GM19193 (cell line): Measurements from ENCODE around the gene MCTS1.

ENCODE experiments used
- POLR2A ChIP-seq: IDR thresholded peaks from 4 replicates; pipeline ENCODE4 v1.6.1; 2011; ENCODE audit not compliant: insufficient read depth, insufficient read length; ENCODE audit errors: extremely low read depth

Gene MCTS1, protein sequence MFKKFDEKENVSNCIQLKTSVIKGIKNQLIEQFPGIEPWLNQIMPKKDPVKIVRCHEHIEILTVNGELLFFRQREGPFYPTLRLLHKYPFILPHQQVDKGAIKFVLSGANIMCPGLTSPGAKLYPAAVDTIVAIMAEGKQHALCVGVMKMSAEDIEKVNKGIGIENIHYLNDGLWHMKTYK

DNA sequence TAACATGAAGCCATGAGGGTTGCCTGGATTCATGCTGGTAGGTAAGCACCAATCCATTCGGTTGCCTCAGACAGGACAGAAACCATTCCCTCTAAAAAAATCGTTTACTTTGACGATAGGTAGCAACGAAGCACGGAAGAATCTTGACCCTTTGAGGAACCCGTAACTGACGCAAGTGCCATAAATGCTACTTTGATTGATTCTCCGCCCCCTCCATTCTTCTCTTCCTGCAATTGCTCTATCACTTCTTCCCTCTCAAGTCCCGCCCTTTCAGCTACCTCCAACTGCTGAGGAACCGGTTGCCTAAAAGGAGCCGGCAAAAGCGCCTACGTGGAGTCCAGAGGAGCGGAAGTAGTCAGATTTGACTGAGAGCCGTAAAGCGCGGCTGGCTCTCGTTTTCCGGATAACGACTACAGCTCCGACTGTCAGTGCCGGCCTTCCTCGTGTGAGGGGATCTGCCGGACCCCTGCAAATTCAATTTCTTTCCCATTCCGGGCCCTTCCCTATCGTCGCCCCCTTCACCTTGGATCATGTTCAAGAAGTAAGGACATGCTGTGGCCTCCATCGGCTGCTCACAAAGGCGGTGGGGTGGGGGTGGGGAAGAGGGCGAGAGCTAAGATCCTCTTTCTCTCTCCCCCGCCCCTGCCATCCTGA lies at the start of gene MCTS1:
Gene MCTS1, plus strand, starts transcription at position 395 of the 654 bp plus-strand sequence. Its CDS starts 136 bp downstream, at position 531.
- peak; percentile 58 for TF ChIP-seq POLR2A

DNA sequence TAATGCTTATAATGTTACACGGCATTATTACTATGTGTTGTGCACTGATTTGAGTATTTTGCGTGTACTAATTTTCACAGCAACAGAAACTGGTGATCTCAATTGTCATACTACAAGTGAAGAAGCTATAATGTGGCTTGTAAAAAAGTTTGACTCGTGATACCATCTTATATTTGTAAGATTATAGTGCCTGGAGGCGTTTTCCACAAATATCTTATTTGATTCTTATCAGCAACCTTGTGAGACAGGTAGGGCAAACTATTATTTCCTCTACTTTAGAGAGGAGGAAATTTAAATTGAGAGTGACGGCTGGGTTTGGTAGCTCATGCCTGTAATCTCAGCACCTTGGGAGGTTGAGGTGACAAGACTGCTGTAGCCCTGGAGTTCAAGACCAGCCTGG lies 47.6 kb upstream of the MCTS1 start:
- no peak for TF ChIP-seq POLR2A

DNA sequence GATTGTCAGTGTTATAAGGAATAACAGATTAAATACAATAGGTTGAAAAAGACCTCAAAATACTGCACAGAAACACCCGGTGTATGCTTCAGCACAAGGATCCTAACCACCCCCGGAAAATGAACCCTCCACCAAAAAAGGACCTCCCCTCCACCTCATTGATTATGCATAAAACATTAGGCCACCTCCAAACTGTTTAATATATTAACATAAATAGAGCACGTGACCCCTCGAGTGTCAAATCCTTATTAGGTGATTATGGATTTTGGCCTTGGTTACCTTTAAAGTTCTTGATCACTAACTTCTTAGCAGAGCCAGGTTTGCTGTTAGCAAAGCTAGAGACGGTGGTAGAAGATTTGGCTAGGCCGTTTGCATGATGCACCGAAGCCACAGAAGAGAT lies 44.1 kb upstream of the MCTS1 start:
- no peak for TF ChIP-seq POLR2A

DNA sequence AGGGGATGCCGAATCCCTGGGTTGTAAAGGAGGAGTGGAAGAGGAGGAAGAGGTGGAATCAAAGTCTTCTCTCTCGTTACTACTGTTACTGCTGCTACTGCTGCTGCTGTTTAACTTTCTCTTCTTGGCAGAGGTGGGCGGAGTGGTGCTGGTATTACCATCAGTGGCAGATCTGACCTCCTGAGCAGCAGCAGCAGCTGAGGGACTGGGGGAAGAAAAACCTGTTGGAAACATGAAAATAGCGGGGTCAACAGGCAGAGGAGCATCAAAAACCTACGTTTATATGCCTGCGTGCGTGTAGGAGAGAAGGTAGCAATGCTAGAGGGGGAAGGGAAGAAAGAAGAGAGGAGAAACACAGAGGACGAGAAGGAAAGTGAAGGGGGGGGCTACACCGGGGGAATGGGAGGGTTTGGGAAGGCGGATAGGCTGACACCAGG lies 43.5 kb upstream of the MCTS1 start:
- TF ChIP-seq POLR2A, result no peak

DNA sequence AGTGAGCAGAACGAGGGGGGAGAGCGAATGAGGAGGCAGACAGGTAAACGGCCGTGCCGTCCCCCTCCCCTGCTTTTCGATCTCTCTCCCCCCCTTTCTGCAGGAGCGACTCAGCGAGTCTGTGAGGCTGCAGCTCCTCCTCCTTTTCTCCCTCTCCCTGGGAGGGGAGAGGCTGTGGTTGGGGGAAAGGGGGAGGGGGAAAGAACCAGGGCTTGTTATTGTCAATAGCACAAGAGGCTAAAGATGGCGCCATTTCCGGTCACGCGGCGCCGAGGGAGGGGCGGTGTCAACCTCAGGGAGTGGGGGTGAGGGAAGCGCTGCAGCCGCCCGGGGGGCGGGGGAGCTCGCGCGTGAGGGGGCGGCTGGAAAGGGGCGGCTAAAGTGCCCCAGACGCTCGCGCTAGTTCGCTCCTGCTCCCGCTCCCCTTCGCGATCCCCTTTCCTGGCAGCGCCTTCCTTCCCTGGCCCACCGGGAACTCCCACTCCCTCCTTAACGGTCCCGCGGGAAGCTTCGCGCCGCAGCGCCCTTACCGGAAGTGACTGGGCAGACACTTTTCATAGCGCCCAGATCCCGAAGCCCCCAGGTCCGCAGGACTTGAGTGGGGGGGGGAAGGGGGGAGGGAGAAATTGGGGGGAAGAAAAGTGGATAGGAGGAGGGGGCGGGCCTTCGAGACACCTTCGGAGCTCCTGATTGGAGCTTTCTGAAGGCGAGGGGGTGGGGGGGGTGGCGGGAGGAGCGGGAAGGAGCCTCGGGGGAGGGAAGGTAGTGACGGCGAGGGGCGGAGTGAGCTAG lies 42.9 kb upstream of the MCTS1 start, which contains the start of gene CUL4B:
Gene CUL4B, minus strand, starts transcription at position 121 of the 792 bp plus-strand sequence. CDS start 324 bp downstream, outside the sequence.
- peak; percentile 45 for TF ChIP-seq POLR2A

DNA sequence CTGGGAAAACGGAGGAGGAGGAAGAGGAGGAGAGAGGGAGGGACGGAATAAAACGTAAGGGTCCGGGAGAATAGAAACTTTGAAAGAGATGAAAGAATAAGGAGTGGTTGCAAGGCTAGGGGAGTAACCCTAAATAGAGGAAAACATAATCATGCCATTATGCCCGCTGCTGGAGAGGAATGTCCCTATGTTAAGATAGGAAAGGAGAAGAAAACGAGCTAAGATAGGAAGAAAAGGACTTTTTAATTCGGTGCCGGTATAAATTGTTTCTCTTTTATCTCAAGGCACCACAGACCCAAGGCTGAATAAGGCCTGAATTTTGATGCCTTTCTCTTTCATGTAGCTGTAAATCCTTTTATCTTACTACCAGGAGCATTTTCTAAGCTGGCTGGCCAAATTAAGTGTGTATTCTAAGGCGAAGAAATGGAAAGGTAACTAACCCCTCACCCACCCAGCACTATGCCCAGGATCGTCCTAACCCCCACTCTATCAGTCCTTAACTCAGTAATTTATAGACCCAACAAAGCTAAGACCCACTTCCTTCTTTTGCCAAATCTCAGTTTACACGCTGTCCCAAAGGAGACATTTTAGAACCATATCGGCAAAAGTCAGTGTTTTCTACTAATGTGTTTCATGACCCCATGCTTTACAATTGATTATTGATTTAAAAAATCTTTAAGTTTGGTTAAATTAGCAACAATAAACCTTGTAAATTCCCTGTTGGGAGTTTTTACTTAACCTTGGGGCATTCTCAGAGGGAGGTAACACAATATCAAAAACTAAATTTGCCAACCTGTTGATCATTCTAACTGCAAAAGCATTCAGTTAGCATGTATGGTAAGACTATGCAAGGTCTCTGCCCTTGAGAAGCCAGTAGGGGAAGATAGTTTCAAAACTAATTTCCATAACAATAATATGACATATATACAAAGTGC lies 42.0 kb upstream of the MCTS1 start:
- no peak for TF ChIP-seq POLR2A

DNA sequence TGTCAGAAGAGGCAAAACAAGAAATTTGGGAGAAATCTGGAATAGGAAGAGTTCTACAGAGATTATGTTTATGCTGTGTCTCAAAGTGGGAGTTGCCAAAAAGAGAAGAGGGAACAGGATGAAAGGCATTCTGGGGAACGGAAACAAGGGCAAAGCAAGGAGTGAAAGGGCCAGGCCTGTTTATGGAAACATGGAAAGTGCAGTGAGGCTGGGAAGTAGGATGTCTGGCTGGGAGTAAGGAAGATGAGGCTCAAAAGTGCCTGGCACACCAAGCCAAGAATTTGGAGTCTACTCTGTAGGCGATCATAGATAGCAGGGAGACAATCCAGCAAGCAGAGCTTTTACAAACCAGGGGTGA lies 41.4 kb upstream of the MCTS1 start:
- TF ChIP-seq POLR2A, result no peak

DNA sequence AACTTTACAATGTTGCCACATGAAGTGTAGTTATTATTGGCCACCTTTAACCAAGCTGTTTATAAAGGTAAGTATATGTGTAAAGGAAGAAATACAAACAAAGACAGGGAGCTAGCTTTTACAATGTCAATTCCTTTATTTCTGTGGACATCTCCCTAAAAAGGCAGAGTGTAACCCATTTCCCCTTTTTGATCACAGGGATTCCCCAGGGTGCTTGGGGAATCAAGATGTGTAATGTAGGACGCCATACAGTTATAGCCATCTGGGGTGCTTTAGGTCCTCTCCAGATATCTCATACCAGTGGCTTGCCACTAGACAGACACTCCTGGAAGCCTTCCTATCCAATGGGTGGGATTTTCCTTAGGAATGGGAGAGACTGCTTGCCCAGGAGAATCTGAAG lies 39.0 kb upstream of the MCTS1 start:
- TF ChIP-seq POLR2A, result no peak

DNA sequence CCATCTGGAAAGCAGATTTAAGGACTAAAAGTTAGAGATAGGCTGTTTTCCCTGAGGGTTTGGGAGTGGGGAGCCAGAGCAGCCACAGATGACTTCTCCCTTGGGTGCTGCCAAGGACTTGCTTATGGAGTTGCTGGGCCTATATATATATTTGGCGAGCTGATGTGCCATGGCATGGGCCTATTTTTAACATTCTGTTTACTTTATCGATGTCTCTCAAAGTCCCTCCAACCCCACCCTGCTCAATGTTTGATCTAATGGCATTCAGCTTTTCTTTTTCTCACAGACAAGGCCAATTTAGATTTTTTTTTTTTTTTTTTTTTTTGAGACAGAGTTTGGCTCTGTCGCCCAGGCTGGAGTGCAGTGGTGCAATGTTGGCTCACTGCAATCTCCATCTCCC lies 37.1 kb upstream of the MCTS1 start:
- TF ChIP-seq POLR2A, result no peak

DNA sequence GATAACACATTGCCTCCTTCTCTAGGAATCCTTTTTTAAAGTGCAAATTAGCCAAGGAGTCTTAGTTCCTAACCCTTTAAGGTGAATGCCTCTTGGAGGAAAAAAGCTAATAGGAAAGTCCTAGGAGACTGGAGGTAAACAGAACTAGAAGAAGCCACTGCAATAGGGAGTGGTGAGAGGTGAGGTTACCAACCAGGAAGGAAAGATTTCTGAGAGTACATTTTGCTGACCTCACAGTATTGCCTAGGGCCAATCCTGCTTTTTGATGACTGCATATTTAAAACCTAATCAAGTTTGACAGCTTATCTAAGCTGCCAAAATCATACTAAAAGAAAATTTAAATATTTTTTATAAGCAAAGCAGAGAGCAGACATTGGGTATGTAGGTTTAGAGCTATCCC lies 35.9 kb upstream of the MCTS1 start:
- no peak for TF ChIP-seq POLR2A

DNA sequence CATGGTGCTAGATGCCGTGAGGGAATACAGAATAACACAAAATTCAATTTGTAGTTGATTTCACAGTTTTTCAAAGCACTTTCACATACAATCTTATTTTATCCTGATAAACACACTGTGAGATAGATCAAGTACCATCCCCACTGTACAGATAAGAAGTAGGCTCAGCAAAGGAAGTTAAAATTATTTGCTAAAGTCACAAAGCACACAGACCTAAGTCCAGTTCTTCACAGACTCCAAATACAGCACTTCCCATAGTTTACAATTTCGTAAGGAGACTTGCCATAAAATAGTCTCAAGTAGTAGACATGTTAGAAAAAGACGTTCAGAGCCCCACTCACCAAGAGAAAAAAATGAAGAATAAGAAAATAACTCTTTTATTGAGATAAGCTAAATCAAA lies 35.3 kb upstream of the MCTS1 start:
- no peak for TF ChIP-seq POLR2A

DNA sequence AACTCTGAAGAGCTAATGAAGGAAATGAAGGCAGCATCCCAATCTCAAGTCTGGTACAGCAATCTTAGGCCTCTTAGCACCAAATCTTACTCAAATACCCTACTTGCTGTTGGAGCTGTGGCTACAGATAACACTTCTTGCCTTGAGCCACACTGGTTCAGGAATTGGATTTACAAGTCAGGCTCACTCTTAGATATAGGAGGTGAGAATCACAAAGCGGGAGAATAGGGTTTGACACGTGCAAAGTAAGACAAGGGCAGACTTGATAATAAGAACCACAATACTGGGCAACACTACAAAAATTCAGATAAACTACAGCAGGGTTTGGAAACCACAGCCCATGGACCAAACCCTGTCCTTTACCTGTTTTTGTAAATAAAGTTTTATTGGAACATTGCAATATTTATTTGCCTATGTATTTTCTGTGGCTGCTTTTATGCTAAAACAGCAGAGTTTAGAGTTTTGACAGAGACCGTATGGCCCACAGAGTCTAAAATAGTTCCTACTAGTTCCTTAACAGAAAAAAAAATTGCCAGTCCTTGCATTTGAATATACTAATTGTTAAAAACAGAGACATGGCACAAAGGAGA lies 33.8 kb upstream of the MCTS1 start:
- TF ChIP-seq POLR2A, result no peak

DNA sequence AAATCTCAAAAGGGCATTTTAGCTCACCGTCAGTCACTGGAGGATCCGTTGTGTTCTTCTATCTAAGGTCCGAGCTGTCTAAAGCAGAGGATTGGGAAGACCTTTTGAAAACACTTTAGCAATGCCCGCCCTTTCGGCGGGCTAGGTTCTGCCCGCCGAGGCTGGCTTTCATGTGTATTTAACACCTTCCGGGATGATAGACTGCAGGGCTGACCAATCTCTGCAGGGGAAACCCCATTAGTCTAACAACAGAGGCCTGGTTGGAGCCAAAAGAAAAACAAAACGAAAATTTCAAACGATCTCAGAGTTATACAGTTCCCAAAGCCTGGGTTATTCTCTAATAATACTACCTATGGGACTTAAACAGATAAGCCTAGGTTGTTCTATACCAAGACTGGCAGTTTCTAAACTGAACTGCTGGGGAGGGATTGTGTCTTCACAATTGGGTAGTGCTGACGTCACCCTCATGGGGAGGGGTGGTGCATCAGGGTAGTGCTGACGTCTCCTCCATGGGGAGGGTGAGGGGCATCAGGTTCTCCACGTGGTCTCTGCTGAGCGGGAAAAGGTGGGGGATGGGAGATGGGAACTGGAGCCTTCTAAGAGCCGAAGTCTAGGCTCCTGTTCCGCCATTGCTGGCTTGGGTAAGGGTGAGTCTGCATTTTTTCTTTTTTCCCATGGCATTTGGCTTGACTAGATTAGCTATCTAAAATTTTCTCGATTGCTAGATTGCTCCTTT lies 28.4 kb upstream of the MCTS1 start:
- no peak for TF ChIP-seq POLR2A

DNA sequence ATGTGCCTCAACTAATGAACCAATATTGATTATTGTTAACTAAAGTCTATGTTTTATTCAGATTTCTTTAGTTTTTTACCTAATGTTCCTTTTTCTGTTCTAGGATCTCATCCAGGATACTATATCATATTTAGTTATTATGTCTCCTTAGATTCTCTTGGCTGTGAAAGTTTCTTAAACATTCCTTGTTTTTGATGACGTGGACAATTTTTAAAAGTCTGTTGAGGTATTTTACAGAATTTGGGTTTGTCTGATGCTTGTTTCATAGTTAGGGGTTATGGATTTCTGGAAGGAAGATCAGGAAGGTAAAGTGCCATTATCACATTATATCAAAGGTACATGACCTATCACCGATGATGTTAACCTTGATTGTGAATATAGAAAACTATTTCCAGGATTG lies 18.2 kb upstream of the MCTS1 start:
- no peak for TF ChIP-seq POLR2A
